AG10803 (cell line): ENCODE results near the gene DNAJC13.
"Not testable (repeated sequence)": the region's sequence is repeated elsewhere in the genome, so short reads cannot be mapped to it uniquely, and the experiment has no call there.

Experiments
- DNase-seq: peaks from one replicate; pipeline ENCODE4 v3.0.0; 2010; ENCODE audit warnings: low read depth
- H3K4me3 ChIP-seq: 2 replicates; pipeline ENCODE4 v1.5.1; 2011; ENCODE audit warnings: mild to moderate bottlenecking, low read length, control low read depth
- CTCF ChIP-seq: conservative IDR thresholded peaks from 2 replicates; pipeline ENCODE4 v1.5.1; 2011; ENCODE audit warnings: mild to moderate bottlenecking, low read length, control low read depth, inconsistent platforms

Gene DNAJC13

GRCh38 chr3:132395126-132395525 lies 22.2 kb upstream of the DNAJC13 start:
- no peak overlapping the region for H3K4me3 ChIP-seq
- TF ChIP-seq CTCF: no peak
- no peak for DNase-seq

GRCh38 chr3:132396255-132396654 lies 21.0 kb upstream of the DNAJC13 start:
- no peak for TF ChIP-seq CTCF
- H3K4me3 ChIP-seq: no peak overlapping the region
- no peak for DNase-seq

GRCh38 chr3:132396776-132397175 lies 20.5 kb upstream of the DNAJC13 start:
- not testable (repeated sequence) for H3K4me3 ChIP-seq, DNase-seq

GRCh38 chr3:132399054-132399929 lies 18.0 kb upstream of the DNAJC13 start:
- peak; percentile 95 for TF ChIP-seq CTCF
- DNase-seq: peak; percentile 69
- H3K4me3 ChIP-seq: no peak overlapping the region

- DNase-seq: no peak
- no peak for TF ChIP-seq CTCF
- no peak overlapping the region for H3K4me3 ChIP-seq
Observed at GRCh38 chr3:132401255-132401654, 16.0 kb upstream of the DNAJC13 start.

GRCh38 chr3:132404276-132404675 lies 13.0 kb upstream of the DNAJC13 start:
- H3K4me3 ChIP-seq: no peak overlapping the region
- no peak for TF ChIP-seq CTCF
- DNase-seq: no peak

DNA sequence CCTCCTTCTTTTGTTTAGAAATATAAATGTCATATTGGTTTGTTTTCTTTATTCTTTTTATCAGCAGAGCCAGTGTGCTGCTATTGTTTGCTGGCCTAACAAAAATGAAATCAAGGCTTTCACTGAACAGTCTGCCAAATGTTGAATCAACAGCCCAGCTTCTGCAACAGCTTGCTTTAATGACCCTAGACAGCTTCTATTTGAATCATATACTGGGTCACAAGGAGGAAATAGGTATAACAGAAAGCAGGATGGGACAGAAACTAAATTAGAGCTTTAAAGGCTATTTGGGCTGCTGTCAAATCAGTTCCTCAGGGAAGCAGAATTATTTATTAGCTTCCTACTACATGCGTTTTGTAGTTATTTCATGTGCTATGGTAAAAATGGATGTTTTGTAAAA lies 12.1 kb upstream of the DNAJC13 start:
- TF ChIP-seq CTCF: no peak
- peak; percentile 13 for DNase-seq
- no peak overlapping the region for H3K4me3 ChIP-seq
